Keratinocyte (primary cell): ENCODE results near the gene ZNF678. TPM values are rescaled to one million over a fixed set of nuclear protein-coding genes. Genes with fewer than 3 reads are reported as not detected.
"Not testable (repeated sequence)": the region's sequence is repeated elsewhere in the genome, so short reads cannot be mapped to it uniquely, and the experiment has no call there.

Source experiments
- DNase-seq: peaks from one replicate; pipeline ENCODE4 v3.0.0-alpha.2; 2011; ENCODE audit warnings: low read depth, missing footprints, low spot score
- FAIRE-seq: peaks from 2 replicates; lab custom pipeline; 2011; peaks lifted over from hg19 to GRCh38; lab: Jason Lieb, UNC
- H2AFZ ChIP-seq: 2 replicates; pipeline ENCODE4 v1.6.0; 2012; ENCODE audit warnings: low read length, control low read depth, inconsistent platforms; ENCODE audit not compliant: control insufficient read depth
- H3K27ac ChIP-seq: 2 replicates; pipeline ENCODE4 v1.5.1; 2011; ENCODE audit warnings: low read length; ENCODE audit not compliant: control insufficient read depth, insufficient read depth
- H3K27me3 ChIP-seq: 3 replicates; pipeline ENCODE4 v1.6.0; 2011; ENCODE audit warnings: low read length; ENCODE audit not compliant: control insufficient read depth, insufficient read depth; ENCODE audit errors: extremely low read depth
- H3K36me3 ChIP-seq, 2 experiments: 2 replicates in 1 of 2; 3 replicates in 1 of 2; pipeline ENCODE4 v1.5.1; 2011; ENCODE audit warnings: low read length in 2 of 2, mild to moderate bottlenecking in 1 of 2; ENCODE audit not compliant: control insufficient read depth in 2 of 2, insufficient read depth in 2 of 2; ENCODE audit errors: extremely low read depth in 1 of 2
- H3K4me1 ChIP-seq: 3 replicates; pipeline ENCODE4 v1.5.1; 2011; ENCODE audit warnings: low read length; ENCODE audit not compliant: control insufficient read depth, insufficient read depth; ENCODE audit errors: extremely low read depth
- H3K4me2 ChIP-seq: 3 replicates; pipeline ENCODE4 v1.6.0; 2011; ENCODE audit warnings: low read depth, low read length; ENCODE audit not compliant: control insufficient read depth, insufficient read depth; ENCODE audit errors: extremely low read depth
- H3K4me3 ChIP-seq, 3 experiments: fragments of 200-600 bp in 1 of 3; sonication (generic) in 1 of 3; 2 replicates in 2 of 3; 3 replicates in 1 of 3; pipeline ENCODE4 v1.5.1; 2011 to 2016; ENCODE audit warnings: low read length in 3 of 3, mild to moderate bottlenecking in 3 of 3, control low read depth in 2 of 3, inconsistent platforms in 1 of 3, low read depth in 1 of 3, mixed read lengths in 1 of 3, mixed run types in 1 of 3, moderate library complexity in 1 of 3; ENCODE audit not compliant: control insufficient read depth in 2 of 3, insufficient read depth in 2 of 3; ENCODE audit errors: extremely low read depth in 1 of 3
- H3K79me2 ChIP-seq: 2 replicates; pipeline ENCODE4 v1.6.0; 2012; ENCODE audit warnings: low read length; ENCODE audit not compliant: control insufficient read depth, insufficient read depth
- H3K9ac ChIP-seq: 3 replicates; pipeline ENCODE4 v1.6.0; 2011; ENCODE audit warnings: low read length; ENCODE audit not compliant: control insufficient read depth, insufficient read depth; ENCODE audit errors: extremely low read depth
- H3K9me1 ChIP-seq: 3 replicates; pipeline ENCODE4 v1.6.0; 2011; ENCODE audit warnings: low read length; ENCODE audit not compliant: control insufficient read depth, insufficient read depth; ENCODE audit errors: extremely low read depth
- H3K9me3 ChIP-seq: 2 replicates; pipeline ENCODE4 v1.5.1; 2012; ENCODE audit warnings: low read depth, low read length; ENCODE audit not compliant: control insufficient read depth
- H4K20me1 ChIP-seq: 3 replicates; pipeline ENCODE4 v1.6.0; 2011; ENCODE audit warnings: low read length; ENCODE audit not compliant: control insufficient read depth, insufficient read depth; ENCODE audit errors: extremely low read depth
- CTCF ChIP-seq, 3 experiments: IDR thresholded peaks in 1 of 3; conservative IDR thresholded peaks in 1 of 3; optimal IDR thresholded peaks in 1 of 3; 2 replicates in 2 of 3; 3 replicates in 1 of 3; pipeline versions ENCODE3 to v1.5.1; 2011; ENCODE audit warnings: low read length in 3 of 3, mild to moderate bottlenecking in 3 of 3, moderate library complexity in 2 of 3, control low read depth in 1 of 3, inconsistent platforms in 1 of 3; ENCODE audit not compliant: insufficient read depth in 2 of 3; ENCODE audit errors: extremely low read depth in 1 of 3
- EZH2 ChIP-seq: IDR thresholded peaks from one replicate; pipeline ENCODE4 v1.6.1; 2012; ENCODE audit warnings: inconsistent platforms, mild to moderate bottlenecking, low read length, moderate library complexity
- dilution Hi-C: fragments of 300-500 bp; cut with MboI; formaldehyde crosslinking; loops from one replicate; pipeline ENCODE4 v1.7.0; 2020; ENCODE audit warnings: low sequenced_read_pairs; ENCODE audit not compliant: extremely low pct_ligation_motif_present
- polyA plus RNA-seq, 5 experiments: library from polyadenylated mRNA; depleted of rRNA in 3 of 5; stranded (reverse) in 3 of 5; stranded (forward) in 1 of 5; unstranded in 1 of 5; fragments of >200 nt; gene quantifications; 1 replicate in 1 of 5; 2 replicates in 3 of 5; 3 replicates in 1 of 5; pipeline versions ENCODE4 v1.2.1 to v1.2.3, GENCODE V29; 2011 to 2012; ENCODE audit warnings: missing spikeins in 2 of 5, low read depth in 1 of 5, low replicate concordance in 1 of 5

ZNF678 gene
- polyA plus RNA-seq, 1 donor (not counting 4 experiments of a cell fraction or from before 2014, with no cell fraction given): 3.0 TPM

GRCh38 chr1:227586733-227587132 is 23.4 kb downstream of the ZNF678 start:
- no peaks in the 10 kb centered on the region for H3K4me1 ChIP-seq
- H3K9me1 ChIP-seq: no peaks in the 10 kb centered on the region
- H3K36me3 ChIP-seq: no peaks in the 10 kb centered on the region
- H3K27ac ChIP-seq: no peak overlapping the region
- TF ChIP-seq EZH2: no peak
- no peak for TF ChIP-seq CTCF (optimal IDR thresholded peaks at IDR 0.05 in 1 of 3, IDR thresholded peaks at IDR 0.05 in 1 of 3, conservative IDR thresholded peaks at IDR 0.05 in 1 of 3; ENCODE audit: extremely low read depth in 1 of 3, insufficient read depth in 2 of 3, low read length in 3 of 3)
- no peak overlapping the region for H2AFZ ChIP-seq
- no peaks in the 10 kb centered on the region for H3K9me3 ChIP-seq
- no peaks in the 10 kb centered on the region for H3K27me3 ChIP-seq
- H3K4me3 ChIP-seq: no peak overlapping the region
- no peaks in the 10 kb centered on the region for H3K79me2 ChIP-seq
- H3K9ac ChIP-seq: no peak overlapping the region
- H3K4me2 ChIP-seq: no peak overlapping the region
- H4K20me1 ChIP-seq: no peaks in the 10 kb centered on the region
- DNase-seq (no peak), FAIRE-seq (no peak)
- dilution Hi-C loops: no loop called here

- H3K79me2 ChIP-seq: no peaks in the 10 kb centered on the region
- no peaks in the 10 kb centered on the region for H3K27me3 ChIP-seq
- no peak for TF ChIP-seq CTCF (optimal IDR thresholded peaks at IDR 0.05 in 1 of 3, IDR thresholded peaks at IDR 0.05 in 1 of 3, conservative IDR thresholded peaks at IDR 0.05 in 1 of 3; ENCODE audit: extremely low read depth in 1 of 3, insufficient read depth in 2 of 3, low read length in 3 of 3)
- FAIRE-seq (no peak), DNase-seq (no peak)
- no peaks in the 10 kb centered on the region for H3K4me1 ChIP-seq
- H3K9me1 ChIP-seq: no peaks in the 10 kb centered on the region
- no peak overlapping the region for H3K27ac ChIP-seq
- H3K9ac ChIP-seq: no peak overlapping the region
- H3K36me3 ChIP-seq: no peaks in the 10 kb centered on the region
- no peaks in the 10 kb centered on the region for H4K20me1 ChIP-seq
- H3K4me2 ChIP-seq: no peak overlapping the region
- H3K4me3 ChIP-seq: no peak overlapping the region
- no peak overlapping the region for H2AFZ ChIP-seq
- dilution Hi-C loops: no loop called here
- H3K9me3 ChIP-seq: no peaks in the 10 kb centered on the region
Observed at GRCh38 chr1:227587968-227588367, 24.6 kb downstream of the ZNF678 start.

- H3K79me2 ChIP-seq, H3K36me3 ChIP-seq, H3K9ac ChIP-seq, H3K4me2 ChIP-seq, H2AFZ ChIP-seq, H3K27me3 ChIP-seq, H3K9me1 ChIP-seq, H3K4me1 ChIP-seq, dilution Hi-C loops, H4K20me1 ChIP-seq, H3K4me3 ChIP-seq, FAIRE-seq, DNase-seq, H3K9me3 ChIP-seq, H3K27ac ChIP-seq: not testable (repeated sequence)
Observed at GRCh38 chr1:227588769-227589168, 25.4 kb downstream of the ZNF678 start.

- FAIRE-seq, H3K9me3 ChIP-seq: not testable (repeated sequence)
Observed at GRCh38 chr1:227589777-227590176, 26.4 kb downstream of the ZNF678 start.

More at GRCh38 chr1:227589777-227590176, 26.4 kb downstream of the ZNF678 start:
- H2AFZ ChIP-seq, H4K20me1 ChIP-seq, DNase-seq, H3K9ac ChIP-seq, H3K4me2 ChIP-seq, H3K27me3 ChIP-seq, H3K36me3 ChIP-seq, H3K4me1 ChIP-seq, H3K79me2 ChIP-seq, dilution Hi-C loops, H3K9me1 ChIP-seq, H3K4me3 ChIP-seq, H3K27ac ChIP-seq: not testable (repeated sequence)
